Middle frontal gyrus (tissue), 1 donor: ENCODE data around the gene MND1.

Experiments used
- DNase-seq: peaks from one replicate; pipeline ENCODE4 v3.0.0-alpha.2; 2015; ENCODE audit warnings: low spot score; ENCODE audit errors: extremely low spot score

The MND1 gene

GRCh38 chr4:153344131-153345011, at the start of gene MND1:
MND1 (plus strand) TSS chr4:153344688; CDS start chr4:153344738, 50 bp downstream.
- peak; percentile 48 for DNase-seq

GRCh38 chr4:153295131-153295755, 49.2 kb upstream of the MND1 start:
- no peak for DNase-seq

- no peak for DNase-seq
Measured at GRCh38 chr4:153296040-153296823, 48.3 kb upstream of the MND1 start.

- DNase-seq = no peak
Measured at GRCh38 chr4:153297116-153297515, 47.4 kb upstream of the MND1 start.

GRCh38 chr4:153310793-153311192, 33.7 kb upstream of the MND1 start:
- DNase-seq = no peak

GRCh38 chr4:153314915-153315314, 29.6 kb upstream of the MND1 start:
- DNase-seq = no peak

- DNase-seq = peak; percentile 36
Measured at GRCh38 chr4:153318696-153319320, 25.7 kb upstream of the MND1 start.

- DNase-seq = no peak
Measured at GRCh38 chr4:153322791-153323190, 21.7 kb upstream of the MND1 start.

- no peak for DNase-seq
Measured at GRCh38 chr4:153324046-153324445, 20.4 kb upstream of the MND1 start.

GRCh38 chr4:153325558-153325957, 18.9 kb upstream of the MND1 start:
- DNase-seq = no peak

- no peak for DNase-seq
Measured at GRCh38 chr4:153326513-153326912, 18.0 kb upstream of the MND1 start.

GRCh38 chr4:153327247-153327646, 17.2 kb upstream of the MND1 start:
- DNase-seq = no peak

GRCh38 chr4:153332936-153333335, 11.6 kb upstream of the MND1 start:
- no peak for DNase-seq

- no peak for DNase-seq
Measured at GRCh38 chr4:153333874-153334273, 10.6 kb upstream of the MND1 start.

- DNase-seq = no peak
Measured at GRCh38 chr4:153335665-153336064, 8.8 kb upstream of the MND1 start.

GRCh38 chr4:153337686-153338085, 6.8 kb upstream of the MND1 start:
- DNase-seq = no peak

- no peak for DNase-seq
Measured at GRCh38 chr4:153341575-153342090, 2.9 kb upstream of the MND1 start.

GRCh38 chr4:153342751-153343552, 1.5 kb upstream of the MND1 start:
- no peak for DNase-seq

- DNase-seq = no peak
Measured at GRCh38 chr4:153345012-153345981, 809 bp downstream of the MND1 start.
